ENCODE results near the gene TIGIT. TPM values are rescaled to one million over a fixed set of nuclear protein-coding genes. Genes with fewer than 3 reads are reported as not detected.

Gene TIGIT
- total and polyA plus RNA-seq, 10 of the 15 experiments (the other 5 are each of a cell fraction or from before 2014, with no cell fraction given): 0.08 to 4.7 (median 0.94) TPM

- Histone ChIP-seq H3K79me2 (ENCODE audit: control insufficient read depth, insufficient read depth, low read length) (no peaks in the 10 kb centered on the region), H3K4me2 (ENCODE audit: control insufficient read depth, insufficient read depth) (no peak overlapping the region), H2AFZ (ENCODE audit: control insufficient read depth, low read depth, low read length) (no peak overlapping the region), H3K9ac (ENCODE audit: control insufficient read depth, insufficient read depth, low read length) (no peak overlapping the region), H3K27me3 (replicated peaks in 1 of 2; ENCODE audit: control insufficient read depth in 2 of 2, insufficient read depth in 2 of 2, low read length in 1 of 2) (no peaks in the 10 kb centered on the region), H3K4me1 (ENCODE audit: control insufficient read depth, insufficient read depth, low read length) (peaks cover 14% of the 10 kb centered on the region; the same call in 1 of the 2 replicates), H3K9me3 (replicated peaks; ENCODE audit: control insufficient read depth, insufficient read depth, low read length) (peaks cover 7% of the 10 kb centered on the region; the same call in 2 of the 3 replicates), H3K36me3 (ENCODE audit: control insufficient read depth in 2 of 2, insufficient read depth in 2 of 2, low read length in 1 of 2) (no peaks in the 10 kb centered on the region; a peak in 1 of 4 replicates), H4K20me1 (ENCODE audit: control insufficient read depth, insufficient read depth) (no peaks in the 10 kb centered on the region), H3K4me3 (no peak overlapping the region), H3K27ac (ENCODE audit: control insufficient read depth, insufficient read depth) (no peak overlapping the region)
- TF ChIP-seq POLR2AphosphoS2 (IDR thresholded peaks at IDR 0.05; ENCODE audit: low read depth, low read length) (no peak), NFYB (IDR thresholded peaks at IDR 0.05; ENCODE audit: insufficient read depth, low read depth, low read length) (no peak), BMI1 (IDR thresholded peaks at IDR 0.05; ENCODE audit: borderline replicate concordance) (no peak), SUZ12 (IDR thresholded peaks at IDR 0.05; ENCODE audit: unreplicated experiment) (no peak), SMC3 (IDR thresholded peaks at IDR 0.05; ENCODE audit: borderline replicate concordance, low read length) (no peak), CEBPB (IDR thresholded peaks at IDR 0.05; ENCODE audit: borderline replicate concordance in 1 of 2, low read depth in 2 of 2, low read length in 2 of 2) (no peak), ZNF592 (IDR thresholded peaks at IDR 0.05) (no peak), NFIC (IDR thresholded peaks at IDR 0.05; ENCODE audit: low read depth, low read length) (no peak), GATAD2B (conservative IDR thresholded peaks at IDR 0.05; ENCODE audit: low read depth) (no peak), ZSCAN29 (IDR thresholded peaks at IDR 0.05) (no peak), CHD4 (IDR thresholded peaks at IDR 0.05) (no peak), RELA (IDR thresholded peaks at IDR 0.05; ENCODE audit: borderline replicate concordance, partially characterized antibody) (no peak), ZNF687 (IDR thresholded peaks at IDR 0.05) (no peak)
- ChIA-PET POLR2A (interaction anchor here (1.1 to 2.0 kb wide), 2 partner anchors 10 to 41 kb away, joined by 3 to 5 read pairs; partner anchors contain the start of gene TIGIT), SMC1A (ENCODE audit: uncharacterized antibody, unreplicated experiment) (interaction anchor here (0.7 to 5.1 kb wide), 7 partner anchors 10 to 41 kb away, joined by 4 to 54 read pairs (median 8); partner anchors contain the start of gene TIGIT), CTCF (interaction anchor here (1.3 to 4.4 kb wide), 8 partner anchors 10 to 179 kb away, joined by 3 to 32 read pairs (median 6); no protein-coding TSS in a partner anchor), RAD21 (ENCODE audit: unreplicated experiment) (interaction anchor here (1.0 to 4.7 kb wide), 5 partner anchors 10 to 181 kb away, joined by 3 to 38 read pairs (median 7); partner anchors contain the start of gene TIGIT)
- no peak for FAIRE-seq
- intact Hi-C loops (cut with micrococcal nuclease; ENCODE audit: unreplicated experiment) (loop anchor here (2.0 kb wide), 2 partner anchors 43 to 181 kb away; no protein-coding TSS in a partner anchor), in situ Hi-C loops (cut with MboI) (no loop called here)
- ATAC-seq: no peak
- BruUV-seq (replicated peaks): no TSS peak
- WGBS (ENCODE audit: insufficient coverage, insufficient replicate concordance, low lambda C conversion rate, missing lambda C conversion rate): 98% methylated on average over 2 of the region's 2 CpGs
- DNase-seq (ENCODE audit: low read depth, low spot score): no peak
Observed at GRCh38 chr3:114333923-114334240, 40.1 kb downstream of the TIGIT start.

All from GM12878 (cell line).